Aorta (tissue), 5 donors: ENCODE data around the gene RXRA. TPM values are rescaled to one million over a fixed set of nuclear protein-coding genes. Genes with fewer than 3 reads are reported as not detected.

Source experiments
- ATAC-seq: fragments of 200-7000 bp; cut with Tn5 transposase; one replicate; pipeline ENCODE4 v1.9.1; 2022; ENCODE audit warnings: moderate library complexity; ENCODE audit not compliant: low FRiP score
- DNase-seq, 2 donors: peaks; one replicate each; pipeline ENCODE4 v3.0.0-alpha.2; 2020
- H3K27ac ChIP-seq, 2 donors: one replicate each; pipeline ENCODE4 v1.5.1; 2013; ENCODE audit warnings: low read length in 2 of 2, mild to moderate bottlenecking in 2 of 2, moderate library complexity in 2 of 2, control low read depth in 1 of 2, inconsistent platforms in 1 of 2, low read depth in 1 of 2
- H3K27me3 ChIP-seq, 2 donors: one replicate each; pipeline ENCODE4 v1.6.1; 2013; ENCODE audit warnings: control low read depth in 1 of 2, low read length in 1 of 2, mild to moderate bottlenecking in 1 of 2, moderate library complexity in 1 of 2; ENCODE audit not compliant: insufficient read depth in 2 of 2, control insufficient read depth in 1 of 2
- H3K36me3 ChIP-seq, 2 donors: one replicate each; pipeline ENCODE4 v1.6.1; 2013; ENCODE audit warnings: control low read depth in 1 of 2, low read length in 1 of 2, mild to moderate bottlenecking in 1 of 2; ENCODE audit not compliant: insufficient read depth in 2 of 2, control insufficient read depth in 1 of 2
- H3K4me1 ChIP-seq, 2 donors: one replicate each; pipeline ENCODE4 v1.6.1; 2013; ENCODE audit warnings: low read length in 2 of 2, control low read depth in 1 of 2, mild to moderate bottlenecking in 1 of 2, moderate library complexity in 1 of 2; ENCODE audit not compliant: insufficient read depth in 2 of 2, control insufficient read depth in 1 of 2
- H3K4me3 ChIP-seq, 2 donors: one replicate each; pipeline ENCODE4 v1.5.1; 2013; ENCODE audit warnings: low read length in 2 of 2, control low read depth in 1 of 2, mild to moderate bottlenecking in 1 of 2
- H3K9me3 ChIP-seq: one replicate; pipeline ENCODE4 v1.6.1; 2013; ENCODE audit warnings: mild to moderate bottlenecking, low read length; ENCODE audit not compliant: control insufficient read depth
- WGBS, 2 donors: extraction: QIAGEN DNeasy Blood & Tissue Kit; methylation state at CpG; one replicate each; pipeline ENCODE4 v1.1.7; 2013; 5-methylcytosine and 5-hydroxymethylcytosine counted together
- intact Hi-C, 2 donors: fragments of 100-400 bp; cut with DNase I; formaldehyde crosslinking; loops; one replicate each; pipeline versions ENCODE4 v1.14.2 to v1.15.0; 2022
- polyA plus RNA-seq, 2 donors: library from polyadenylated mRNA; stranded (reverse); fragments of 200-250 nt; gene quantifications; one replicate each; pipeline ENCODE4 v1.2.3, GENCODE V29; 2013
- total RNA-seq, 2 donors: library from RNA; stranded (reverse); fragmentation: NEBNext Ultra II Directional; extraction: Animal tissue kit (Norgen Biotek cat#: 25700); gene quantifications; one replicate each; pipeline ENCODE4 v1.2.1, GENCODE V29; 2021
- donor health status: healthy with polysubstance abuse.
- donor health status: Bipolar disorder and iron deficiency.
- donor health status: DM: no; HTN: no; CAD: no.
- donor health status: DM: no; HTN: no; CAD: no.
- donor health status: DM: yes; HTN: yes; CAD: no.

RXRA gene
- total and polyA plus RNA-seq, 4 donors = 17.7 to 67.8 (median 32.7) TPM

DNA sequence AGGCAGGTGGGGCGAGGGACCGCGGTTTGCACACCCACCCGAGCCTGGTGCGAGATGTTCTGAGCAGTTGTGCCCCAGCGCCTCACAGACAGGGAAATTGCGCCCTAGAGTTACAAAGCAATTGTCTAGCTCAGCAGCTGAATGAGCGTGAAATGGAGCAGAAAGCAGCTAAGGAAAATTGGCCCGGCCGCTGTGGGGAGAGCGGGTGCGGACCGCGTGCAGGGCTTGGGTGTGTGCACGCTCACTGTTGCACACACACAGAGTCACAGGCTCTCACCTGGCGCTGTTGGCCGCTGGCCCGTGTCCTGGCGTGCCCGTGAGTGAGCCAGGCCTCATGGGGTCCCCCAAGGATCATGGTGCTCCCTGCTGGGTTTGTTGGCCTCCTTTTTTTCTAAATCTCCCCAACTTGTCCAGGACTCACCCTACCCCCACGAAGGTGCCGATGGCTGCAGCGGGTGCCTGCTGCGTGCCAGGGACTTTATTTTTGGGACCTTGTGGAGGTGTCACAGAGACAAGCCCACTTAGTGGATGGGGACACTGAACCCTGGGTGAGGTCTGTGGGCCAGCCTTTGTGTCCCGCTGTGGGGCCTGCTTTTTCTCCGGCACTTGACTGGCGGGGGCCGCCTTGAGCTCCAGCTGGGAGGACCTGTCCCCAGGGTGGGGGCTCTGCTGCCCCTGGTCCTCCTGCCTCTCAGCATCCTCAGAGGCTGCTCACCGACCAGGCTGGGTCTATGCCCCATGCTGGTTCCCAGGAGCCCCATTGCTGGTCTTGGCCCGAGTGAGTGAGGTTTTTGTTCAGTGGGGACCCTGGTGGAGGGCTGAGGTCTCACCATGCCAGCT, 5.2 kb downstream of the RXRA start:
- Histone ChIP-seq H3K9me3 (no peaks in the 10 kb centered on the region), H3K27ac (no peak overlapping the region), H3K27me3 (no peaks in the 10 kb centered on the region), H3K4me3 (no peak overlapping the region), H3K4me1 (no peaks in the 10 kb centered on the region), H3K36me3 (no peaks in the 10 kb centered on the region)
- intact Hi-C loops = no loop called here
- DNase-seq (no peak), ATAC-seq (no peak)
- WGBS, 2 donors = 92 to 96% methylated on average over 30 of the region's 30 CpGs

DNA sequence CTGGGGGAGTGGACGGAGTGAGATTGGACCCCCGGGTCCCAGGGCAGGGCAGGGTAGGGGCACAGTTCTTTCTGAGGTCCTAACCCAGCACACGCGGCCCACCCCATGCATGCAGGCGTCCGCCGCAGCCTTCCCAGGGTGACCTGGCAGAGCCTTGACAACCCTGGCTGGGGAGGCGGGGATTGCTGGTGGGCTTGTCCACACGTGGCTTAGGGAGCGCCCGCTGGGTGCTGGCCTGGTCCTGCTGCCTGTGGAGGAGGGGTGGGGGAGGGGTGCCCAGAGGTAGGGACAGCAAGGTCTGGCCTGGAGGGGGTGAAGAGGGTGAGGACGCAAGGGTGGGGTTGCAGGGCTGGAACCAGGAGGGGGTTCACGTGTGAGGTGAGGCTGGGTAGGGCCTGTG, 6.0 kb downstream of the RXRA start:
- Histone ChIP-seq H3K4me1 (no peaks in the 10 kb centered on the region), H3K36me3 (no peaks in the 10 kb centered on the region), H3K27me3 (no peaks in the 10 kb centered on the region), H3K9me3 (no peaks in the 10 kb centered on the region), H3K4me3 (no peak overlapping the region), H3K27ac (no peak overlapping the region)
- intact Hi-C loops = no loop called here
- ATAC-seq (no peak), DNase-seq (no peak)
- WGBS, 2 donors = 85 to 86% methylated on average over 13 of the region's 13 CpGs

DNA sequence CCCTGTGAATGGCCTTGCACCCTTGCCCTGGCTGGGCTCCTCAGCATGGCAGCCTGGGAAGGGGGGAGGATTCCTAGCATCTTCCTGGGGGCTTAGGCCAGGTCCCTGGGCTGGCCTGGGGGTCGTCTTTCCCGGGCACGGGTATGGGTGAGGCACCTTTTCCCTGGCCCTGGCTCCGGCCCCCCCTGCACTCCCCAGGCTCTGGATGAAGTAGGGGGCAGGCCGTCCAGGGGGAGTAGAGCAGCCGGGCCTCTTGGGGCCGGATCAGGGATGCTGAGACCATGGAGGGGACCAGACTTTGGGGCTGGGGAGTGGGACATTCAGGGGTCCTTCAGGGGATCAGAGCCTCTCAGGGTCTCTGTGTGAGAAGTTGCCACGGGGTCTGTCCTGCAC, 6.6 kb downstream of the RXRA start:
- intact Hi-C loops = no loop called here
- H3K36me3 ChIP-seq = no peaks in the 10 kb centered on the region
- no peak overlapping the region for H3K4me3 ChIP-seq
- 73 to 84% methylated on average over 8 of the region's 8 CpGs for WGBS, 2 donors
- DNase-seq = no peak
- no peaks in the 10 kb centered on the region for H3K9me3 ChIP-seq
- no peaks in the 10 kb centered on the region for H3K4me1 ChIP-seq
- ATAC-seq = no peak
- no peaks in the 10 kb centered on the region for H3K27me3 ChIP-seq
- no peak overlapping the region for H3K27ac ChIP-seq

DNA sequence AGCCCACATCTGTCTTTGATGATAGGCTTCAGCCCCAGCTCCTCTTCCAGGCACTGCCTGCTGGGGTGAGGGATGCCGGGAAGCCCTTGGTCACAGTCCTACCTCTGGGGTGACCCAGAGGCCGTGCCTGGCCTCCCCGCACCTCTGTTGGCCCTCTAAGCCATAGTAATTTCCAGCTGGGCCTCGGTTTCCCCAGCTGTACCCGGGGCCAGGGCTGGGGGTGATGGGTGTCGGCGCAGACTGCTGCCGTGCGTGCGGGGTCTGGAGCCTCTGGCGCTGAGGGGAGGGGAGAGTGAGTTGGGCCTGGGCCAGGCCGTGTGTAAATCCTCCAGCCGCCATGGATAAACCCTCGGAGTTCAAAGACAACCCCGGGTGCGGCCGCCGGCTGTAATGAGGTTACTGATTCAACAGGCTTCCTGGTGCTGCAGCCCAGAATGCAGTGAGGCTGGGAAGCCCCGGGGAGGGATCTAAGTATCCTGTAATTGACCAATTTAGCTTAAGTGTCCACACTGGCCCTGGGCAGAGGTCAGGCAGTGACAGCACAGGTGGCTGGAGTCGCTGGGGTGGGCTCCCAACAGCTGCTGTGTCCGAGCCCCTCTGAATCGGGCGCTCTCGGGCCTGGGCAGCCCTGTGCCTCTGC, 7.1 kb downstream of the RXRA start:
- Histone ChIP-seq H3K36me3 (no peaks in the 10 kb centered on the region), H3K4me1 (no peaks in the 10 kb centered on the region), H3K27me3 (no peaks in the 10 kb centered on the region), H3K4me3 (no peak overlapping the region), H3K27ac (no peak overlapping the region), H3K9me3 (no peaks in the 10 kb centered on the region)
- intact Hi-C loops = no loop called here
- WGBS, 2 donors = 86% methylated on average over 24 of the region's 24 CpGs
- DNase-seq (no peak), ATAC-seq (no peak)

DNA sequence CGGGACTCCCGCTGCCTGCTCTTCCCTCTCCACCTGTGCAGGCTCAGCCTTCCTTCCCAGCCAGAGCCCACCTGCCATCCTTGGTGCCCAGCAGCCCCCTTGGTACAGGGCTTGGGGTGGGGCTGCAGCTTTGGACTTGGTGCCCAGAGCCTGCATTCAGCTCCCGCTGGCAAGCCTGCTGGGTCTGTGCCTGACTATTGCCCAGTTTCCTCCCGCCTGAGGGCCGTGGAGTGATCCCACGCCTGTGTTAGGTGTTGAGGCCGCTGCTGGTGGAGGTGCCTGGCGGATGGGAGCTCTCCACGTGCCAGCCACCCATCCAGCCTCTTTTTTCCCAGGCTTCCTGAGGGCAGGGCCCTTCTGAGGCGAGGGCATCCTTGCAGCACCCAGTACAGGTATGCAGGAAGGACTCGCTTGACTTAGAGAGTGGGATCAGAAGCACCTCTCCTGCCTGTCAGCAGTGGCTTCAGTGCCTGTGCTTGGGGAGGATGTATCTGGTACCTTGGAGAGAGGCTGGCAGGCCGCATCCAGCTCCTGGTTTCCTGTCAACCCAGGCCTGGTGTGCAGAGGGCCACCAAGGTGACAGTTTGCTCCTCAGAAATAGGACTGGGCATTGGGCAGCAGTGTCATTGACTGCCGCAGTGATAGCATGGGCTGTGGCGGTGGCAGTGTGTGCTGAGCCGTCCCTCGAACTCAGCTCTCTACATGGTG, 7.8 kb downstream of the RXRA start:
- intact Hi-C loops = no loop called here
- no peaks in the 10 kb centered on the region for H3K4me1 ChIP-seq
- no peak for ATAC-seq
- H3K27ac ChIP-seq = no peak overlapping the region
- DNase-seq = no peak
- no peaks in the 10 kb centered on the region for H3K27me3 ChIP-seq
- no peaks in the 10 kb centered on the region for H3K36me3 ChIP-seq
- WGBS, 2 donors = 81 to 83% methylated on average over 16 of the region's 16 CpGs
- H3K9me3 ChIP-seq = no peaks in the 10 kb centered on the region
- H3K4me3 ChIP-seq = no peak overlapping the region

DNA sequence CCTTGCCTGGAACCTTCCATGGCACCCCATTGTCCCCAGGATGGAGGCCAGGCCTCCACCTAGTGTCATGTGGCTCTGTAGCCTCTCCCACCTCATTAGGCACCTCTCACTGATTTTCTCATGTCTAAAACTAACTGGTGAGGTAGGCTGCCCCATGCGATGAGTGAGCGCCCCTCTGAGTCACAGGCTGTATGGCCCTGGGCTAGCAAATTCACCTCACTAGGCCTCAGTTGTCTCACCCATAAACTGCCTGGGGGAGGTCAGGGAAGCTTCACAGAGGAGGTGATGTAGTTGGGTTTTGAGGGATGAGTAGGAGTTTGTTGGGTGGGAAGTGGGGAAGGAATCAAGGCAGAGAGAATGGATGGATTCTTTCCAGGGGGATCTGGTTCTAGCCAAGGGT, 8.8 kb downstream of the RXRA start:
- DNase-seq = no peak
- Histone ChIP-seq H3K4me1 (no peaks in the 10 kb centered on the region), H3K4me3 (no peak overlapping the region), H3K27ac (no peak overlapping the region), H3K9me3 (no peaks in the 10 kb centered on the region), H3K27me3 (no peaks in the 10 kb centered on the region), H3K36me3 (no peaks in the 10 kb centered on the region)
- WGBS, 2 donors = 98 to 100% methylated on average over 2 of the region's 2 CpGs
- intact Hi-C loops = no loop called here
- no peak for ATAC-seq

DNA sequence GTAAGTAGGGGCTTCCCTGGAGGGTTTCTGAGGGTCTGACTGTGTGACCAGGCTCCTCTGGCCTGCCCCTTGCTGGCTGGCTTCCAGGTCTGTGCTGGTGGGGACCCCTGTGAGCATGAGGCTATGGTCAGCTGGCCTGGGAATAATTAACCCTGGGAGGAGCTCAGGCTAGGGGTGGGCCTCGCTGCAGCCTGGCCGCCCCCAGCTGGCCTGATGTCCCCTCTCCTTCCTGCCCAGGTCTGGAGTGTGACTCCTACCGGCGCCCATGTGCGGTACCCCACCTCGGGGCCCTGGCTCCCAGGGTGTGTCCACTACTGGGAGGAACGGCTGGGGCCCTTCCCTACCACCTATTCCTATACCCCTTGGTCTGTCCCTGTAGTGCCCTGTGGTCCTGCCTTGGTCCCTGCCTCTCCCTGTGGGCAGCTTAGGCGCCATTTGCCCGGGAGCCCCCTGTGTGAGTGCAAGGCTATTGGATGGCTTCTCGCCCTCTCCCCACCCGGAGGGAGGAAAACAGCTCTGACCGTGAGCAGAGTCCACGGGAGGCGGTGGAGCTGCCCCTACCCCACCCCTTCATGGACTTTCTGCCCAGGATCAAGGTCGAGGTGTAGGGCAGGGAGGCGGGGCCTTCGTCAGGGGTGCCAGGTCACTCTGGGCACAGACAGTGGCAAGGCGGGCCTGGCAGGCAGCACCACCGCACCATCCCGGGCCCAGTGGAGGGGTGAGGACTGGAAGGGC, 9.4 kb downstream of the RXRA start:
- Histone ChIP-seq H3K27ac (no peak overlapping the region), H3K4me3 (no peak overlapping the region), H3K36me3 (no peaks in the 10 kb centered on the region), H3K4me1 (no peaks in the 10 kb centered on the region), H3K27me3 (no peaks in the 10 kb centered on the region), H3K9me3 (no peaks in the 10 kb centered on the region)
- intact Hi-C loops = no loop called here
- DNase-seq (no peak), ATAC-seq (no peak)
- whole genome bisulfite sequencing, 2 donors = 88 to 90% methylated on average over 18 to 20 of the region's 20 CpGs

DNA sequence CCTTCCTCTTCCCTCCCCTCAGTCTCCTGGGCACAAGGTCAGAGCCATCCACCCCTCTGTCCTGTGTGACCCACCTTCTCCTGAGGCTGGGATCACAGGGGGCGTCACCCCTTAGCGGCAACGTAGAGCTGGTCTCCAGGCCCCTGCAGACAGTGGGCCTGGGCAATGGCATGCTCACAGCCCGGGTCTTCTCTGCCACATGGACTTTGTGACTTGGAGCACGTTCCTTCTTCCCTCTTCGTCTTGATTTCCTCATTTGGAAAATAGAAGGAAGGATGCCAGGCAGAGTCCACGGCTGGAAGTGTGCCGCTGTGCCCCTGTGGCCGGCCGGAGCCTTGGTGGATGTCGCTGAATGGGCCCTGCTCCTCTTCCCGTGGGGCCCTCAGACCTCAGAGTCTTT, 10.0 kb downstream of the RXRA start:
- intact Hi-C loops = no loop called here
- H3K4me3 ChIP-seq = no peak overlapping the region
- no peak overlapping the region for H3K27ac ChIP-seq
- no peaks in the 10 kb centered on the region for H3K9me3 ChIP-seq
- H3K27me3 ChIP-seq = no peaks in the 10 kb centered on the region
- DNase-seq (no peak), ATAC-seq (no peak)
- no peaks in the 10 kb centered on the region for H3K4me1 ChIP-seq
- whole genome bisulfite sequencing, 2 donors = 36 to 47% methylated on average over 12 of the region's 12 CpGs
- no peaks in the 10 kb centered on the region for H3K36me3 ChIP-seq
